Fibroblast of the conjunctiva (primary cell): ENCODE data around the gene NR2C2AP.
"Not testable (repeated sequence)": the region's sequence is repeated elsewhere in the genome, so short reads cannot be mapped to it uniquely, and the experiment has no call there.

ENCODE experiments used
- DNase-seq: peaks from one replicate; pipeline ENCODE4 v3.0.0-alpha.2; 2010; ENCODE audit warnings: low read depth

The NR2C2AP gene

DNA sequence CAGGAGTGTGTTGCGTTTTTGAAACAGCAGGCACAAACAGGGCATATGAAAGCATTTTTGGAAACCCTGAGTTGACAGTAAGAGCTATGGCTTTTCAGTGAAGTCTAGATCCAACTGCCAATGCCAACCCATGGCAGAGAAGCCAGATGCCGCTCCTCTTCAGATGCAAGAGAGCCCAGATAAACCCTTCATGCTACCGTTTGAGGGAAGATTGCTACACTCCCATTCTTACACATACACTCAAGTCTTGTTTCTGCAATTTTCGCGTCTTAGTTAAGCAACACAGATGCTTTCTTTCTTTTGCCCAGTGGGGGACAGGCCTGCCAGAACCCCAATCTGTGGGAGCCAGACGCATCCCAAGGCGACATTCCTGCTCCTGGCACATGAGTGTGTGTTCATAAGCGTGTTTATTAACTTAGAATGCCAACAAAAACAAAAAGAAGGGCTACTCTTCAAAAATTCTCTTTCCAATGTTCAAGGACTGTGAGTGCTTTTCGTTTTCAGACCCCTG is 21.7 kb downstream of the NR2C2AP start:
- no peak for DNase-seq

DNA sequence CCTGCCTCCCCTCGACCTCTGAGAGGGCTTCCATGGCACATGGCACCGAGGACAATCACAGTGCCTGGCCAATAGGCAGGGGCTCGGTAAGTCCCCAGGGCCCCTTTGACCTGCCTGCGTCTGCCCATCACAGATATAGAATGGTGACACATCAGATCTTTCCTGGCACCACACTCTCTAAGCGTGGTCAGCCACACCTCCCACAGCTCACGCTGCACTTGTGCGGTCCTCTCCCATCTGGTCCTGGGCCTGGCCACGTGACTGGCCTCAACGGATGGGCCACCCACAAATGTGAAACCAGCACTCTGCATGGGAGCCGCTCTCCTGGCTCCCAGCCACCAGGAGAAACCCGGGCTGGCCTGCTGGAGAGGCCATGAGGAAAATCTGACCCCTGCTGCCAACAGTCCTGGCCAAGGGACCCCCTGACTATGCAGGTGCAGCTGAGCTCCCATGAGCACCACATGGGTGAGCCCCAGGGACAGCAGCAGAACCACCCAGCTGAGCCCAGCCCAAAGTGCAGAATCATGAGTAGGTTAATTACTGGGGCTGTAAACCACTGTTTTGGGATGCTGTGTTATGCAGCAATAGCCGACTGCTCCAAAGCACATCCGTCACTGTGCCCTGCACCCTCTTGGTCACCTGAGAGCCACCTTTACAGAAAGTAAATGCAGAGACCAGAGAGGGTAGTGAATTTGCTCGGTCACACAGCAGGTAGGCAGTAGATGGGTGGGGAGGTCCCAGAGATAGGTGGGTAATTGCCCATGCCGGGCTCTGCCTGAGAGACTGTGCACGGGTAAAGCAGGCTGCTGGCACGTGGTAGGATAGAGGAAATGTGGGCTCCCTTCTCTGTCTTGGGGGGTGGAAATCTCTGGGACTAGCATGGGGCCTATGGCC is 23.4 kb downstream of the NR2C2AP start:
- no peak for DNase-seq

DNA sequence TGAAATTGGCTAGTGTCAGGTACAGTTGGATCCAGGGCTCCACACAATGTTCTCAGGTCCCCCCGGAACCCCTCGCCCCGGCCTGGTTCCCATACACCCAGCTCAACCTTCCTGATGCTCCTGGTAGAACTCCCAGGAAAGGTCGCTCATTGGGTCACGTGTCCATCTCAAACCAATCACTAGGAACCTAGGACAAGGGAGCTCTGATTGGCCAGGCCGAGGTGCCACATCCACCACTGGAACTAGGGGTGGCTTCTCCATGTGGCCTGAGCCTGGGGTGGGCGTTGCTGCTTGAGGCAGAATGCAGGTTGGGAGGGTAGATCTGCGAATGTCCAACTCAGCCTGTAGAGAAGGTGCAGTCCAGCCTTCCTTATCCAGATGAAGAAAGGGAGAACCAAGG is 26.3 kb downstream of the NR2C2AP start:
- no peak for DNase-seq

DNA sequence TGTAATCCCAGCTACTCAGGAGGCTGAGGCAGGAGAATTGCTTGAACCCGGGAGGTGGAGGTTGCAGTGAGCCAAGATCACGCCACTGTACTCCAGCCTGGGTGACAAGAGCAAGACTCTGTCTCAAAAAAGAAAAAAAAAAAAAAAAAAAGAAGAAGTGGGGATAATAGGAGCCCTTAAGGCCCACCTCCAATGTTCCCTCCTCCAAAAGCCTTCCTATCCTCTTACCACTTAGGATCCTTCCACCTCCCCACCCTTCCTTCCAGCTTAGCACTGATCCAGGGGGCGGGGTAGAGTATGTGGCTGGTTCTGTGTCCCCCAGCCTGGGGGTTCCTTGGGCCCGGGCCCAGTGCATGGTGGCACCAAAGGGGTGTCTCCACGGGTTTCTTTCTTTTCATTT is 30.0 kb downstream of the NR2C2AP start:
- not testable (repeated sequence) for DNase-seq

DNA sequence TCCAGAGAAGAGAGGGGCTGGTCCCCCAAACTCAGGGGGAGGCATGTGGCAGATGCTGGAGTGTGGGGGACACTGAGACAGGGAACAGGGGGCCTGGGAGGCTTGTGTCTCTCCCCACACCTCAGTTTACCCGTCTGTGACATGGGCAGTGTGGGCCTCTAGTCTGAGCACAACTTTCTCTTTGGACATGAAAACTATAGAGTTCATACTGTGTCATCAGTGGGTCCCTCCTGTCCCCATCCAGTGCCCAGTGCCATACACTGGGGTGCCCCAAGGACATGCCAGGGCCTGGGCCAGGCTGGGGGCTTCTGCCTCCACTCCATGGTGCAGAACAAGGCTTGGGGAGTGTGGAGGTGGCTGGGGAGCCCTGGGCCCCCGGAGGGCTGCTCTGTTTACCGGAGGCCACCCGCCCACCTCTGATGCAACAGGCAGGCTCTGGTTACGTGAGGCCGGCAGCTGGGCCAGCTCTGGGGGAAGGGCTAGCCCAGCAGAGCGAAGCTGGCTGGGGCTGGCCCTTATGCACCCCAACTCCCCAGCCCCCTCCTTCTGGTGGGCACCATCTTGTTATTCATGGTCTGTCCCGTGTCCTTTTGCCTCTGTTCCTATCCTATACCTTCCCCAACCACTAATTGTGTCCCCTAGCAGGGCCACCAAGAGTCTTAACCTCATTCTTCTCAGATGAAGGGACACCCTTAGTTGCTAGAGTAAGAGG is 31.2 kb downstream of the NR2C2AP start:
- DNase-seq, result peak; percentile 71

DNA sequence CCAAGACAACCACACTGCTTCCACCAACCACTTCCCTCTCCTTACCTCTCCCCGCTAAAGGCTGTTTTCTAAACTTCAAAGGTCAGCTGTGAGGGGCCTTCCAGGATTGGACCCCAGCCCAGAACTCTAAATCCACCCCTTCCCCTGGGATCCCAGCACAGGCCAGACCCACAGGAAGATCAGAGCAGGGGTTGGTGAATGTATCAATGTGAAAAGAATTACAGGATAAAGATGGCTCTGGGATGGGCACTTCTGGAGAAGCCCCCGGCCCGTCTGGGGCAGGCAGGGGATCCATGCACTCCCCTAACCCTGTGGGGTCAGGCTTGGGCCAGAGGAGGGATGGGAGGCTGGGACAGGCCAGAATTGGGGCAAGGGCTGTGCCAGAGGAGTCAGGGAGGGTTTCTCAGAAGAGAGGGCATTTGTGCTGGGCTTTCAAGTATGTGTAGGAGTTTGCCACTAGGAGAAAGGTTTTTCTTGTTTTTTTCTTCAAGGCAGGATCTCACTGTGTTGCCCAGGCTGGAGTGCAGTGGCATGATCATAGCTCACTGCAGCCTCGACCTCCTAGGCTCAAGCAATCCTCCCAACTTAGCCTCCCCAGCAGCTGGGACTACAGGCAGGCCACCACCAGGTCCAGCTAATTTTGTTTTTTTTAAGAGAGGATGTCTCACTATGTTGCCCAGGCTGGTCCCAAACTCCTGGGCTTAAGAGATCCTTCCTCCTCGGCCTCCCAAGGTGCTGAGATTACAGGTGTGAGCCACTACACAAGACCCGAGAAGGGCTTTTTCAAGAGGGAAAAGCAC is 32.1 kb downstream of the NR2C2AP start:
- peak; percentile 63 for DNase-seq

DNA sequence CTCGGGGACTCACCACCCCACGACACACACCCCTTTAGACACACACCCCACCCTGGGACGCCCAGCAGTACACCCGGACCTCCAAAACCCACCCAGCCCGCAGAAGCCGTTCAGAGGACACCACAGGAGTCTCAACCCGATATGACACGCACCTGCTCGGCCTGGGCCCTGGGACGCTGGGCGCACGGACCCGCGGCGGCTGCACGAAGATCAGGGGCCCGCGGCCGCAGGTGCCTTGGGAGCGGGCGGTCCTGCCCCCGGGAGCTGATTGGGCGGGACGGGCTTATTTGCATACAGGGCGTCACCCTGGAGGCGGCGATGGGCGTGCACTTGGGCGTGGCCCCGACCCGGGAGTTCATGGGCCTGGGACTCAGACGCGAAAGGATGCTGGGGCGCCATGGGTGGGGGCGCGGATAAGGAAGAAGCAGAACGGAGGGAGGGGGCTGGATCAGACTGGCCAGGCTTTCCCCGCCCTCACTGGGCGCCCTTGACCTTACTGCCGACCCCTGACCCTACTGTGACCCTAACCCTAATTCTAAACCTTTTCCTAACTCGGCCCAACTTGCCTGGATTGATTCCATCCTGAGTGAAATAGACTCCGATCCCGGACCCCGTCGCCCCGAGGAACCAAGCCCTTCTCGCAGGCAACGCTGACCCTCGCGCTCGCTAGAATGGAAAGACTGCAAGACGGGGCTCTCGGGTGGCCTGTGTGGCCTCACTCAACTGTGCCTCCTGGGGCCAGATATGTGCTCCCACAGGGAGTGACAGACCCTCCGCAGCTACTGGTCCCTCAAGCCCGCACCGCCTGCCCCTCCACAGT is 33.0 kb downstream of the NR2C2AP start, which contains the start of gene MEF2B:
TSS of gene MEF2B (minus strand) at position 211 of the 820 bp plus-strand sequence. CDS start 19,528 bp downstream, outside the sequence.
- DNase-seq, result peak; percentile 47

DNA sequence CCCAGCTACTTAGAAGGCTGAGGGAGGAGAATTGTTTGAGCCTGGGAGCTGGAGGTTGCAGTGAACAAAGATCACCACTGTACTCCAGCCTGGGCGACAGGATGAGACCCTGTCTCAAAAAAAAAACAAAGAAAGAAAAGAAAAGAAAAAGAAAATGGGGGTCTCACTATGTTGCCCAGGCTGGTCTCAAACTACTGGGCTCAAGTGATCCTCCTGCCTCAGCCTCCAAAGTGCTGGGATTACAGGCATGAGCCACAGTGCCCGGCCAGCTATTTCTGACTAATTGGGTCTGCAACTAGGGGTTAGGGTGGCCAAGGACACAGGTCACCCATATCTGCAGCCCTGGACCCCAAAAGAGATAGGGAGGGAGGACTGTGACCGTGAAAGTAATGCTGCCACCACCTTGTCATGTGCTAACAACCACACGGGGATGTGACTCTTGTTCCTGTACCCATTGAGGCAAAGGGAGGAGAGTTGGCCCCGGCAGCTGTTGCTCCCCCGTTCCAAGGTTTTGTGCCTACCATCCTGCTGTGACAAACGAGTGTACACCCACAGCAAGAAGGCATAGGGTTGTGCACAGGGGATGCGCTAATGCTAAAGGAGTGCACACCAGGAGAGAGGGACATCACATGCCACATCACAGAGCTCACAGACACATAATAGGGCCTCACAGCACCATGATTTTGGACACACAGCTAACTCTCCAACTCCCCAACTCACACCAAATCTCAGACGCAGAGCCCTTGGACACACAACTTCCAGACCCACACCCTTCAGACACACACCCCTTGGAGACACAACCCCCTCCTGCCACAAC is 33.8 kb downstream of the NR2C2AP start:
- DNase-seq, result no peak

DNA sequence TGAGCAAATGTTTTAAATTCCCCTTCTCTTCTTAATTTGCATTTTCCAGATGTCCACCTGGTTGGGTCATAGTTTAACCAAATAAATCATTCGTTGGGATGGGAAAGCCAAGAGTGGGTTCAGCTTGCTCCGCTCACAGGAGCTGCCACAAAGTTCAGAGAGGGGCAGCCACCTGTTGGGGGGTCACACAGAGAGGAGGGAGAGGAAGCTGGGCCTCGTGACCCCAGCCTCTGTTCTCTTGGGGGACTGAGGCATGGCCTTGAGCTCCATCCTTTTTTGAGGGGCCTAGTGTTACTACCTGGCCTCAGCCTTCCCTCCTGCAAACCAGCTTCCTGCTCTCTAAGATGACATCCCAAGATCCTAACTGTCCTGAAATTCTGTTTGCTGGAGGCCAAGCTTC is 35.6 kb downstream of the NR2C2AP start:
- DNase-seq, result no peak

DNA sequence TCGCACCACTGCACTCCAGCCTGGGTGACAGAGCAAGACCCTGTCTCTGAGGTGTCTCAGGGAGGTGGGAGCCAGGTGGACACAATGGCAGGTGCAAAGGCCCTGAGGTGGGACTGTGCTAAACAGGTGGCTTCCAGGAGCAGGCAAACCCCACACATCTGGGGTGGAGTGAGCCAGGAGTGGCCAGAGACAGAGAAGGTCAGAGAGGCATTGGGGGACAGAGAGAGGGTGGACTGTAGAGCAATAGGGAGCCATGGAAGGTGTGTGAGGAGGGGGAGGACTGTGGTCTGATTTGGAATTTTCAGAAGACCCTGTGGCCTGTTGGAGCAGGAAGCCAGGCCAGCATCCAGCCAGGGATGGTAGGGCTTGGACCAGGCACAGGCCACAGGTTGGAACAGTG is 37.8 kb downstream of the NR2C2AP start:
- DNase-seq, result no peak

DNA sequence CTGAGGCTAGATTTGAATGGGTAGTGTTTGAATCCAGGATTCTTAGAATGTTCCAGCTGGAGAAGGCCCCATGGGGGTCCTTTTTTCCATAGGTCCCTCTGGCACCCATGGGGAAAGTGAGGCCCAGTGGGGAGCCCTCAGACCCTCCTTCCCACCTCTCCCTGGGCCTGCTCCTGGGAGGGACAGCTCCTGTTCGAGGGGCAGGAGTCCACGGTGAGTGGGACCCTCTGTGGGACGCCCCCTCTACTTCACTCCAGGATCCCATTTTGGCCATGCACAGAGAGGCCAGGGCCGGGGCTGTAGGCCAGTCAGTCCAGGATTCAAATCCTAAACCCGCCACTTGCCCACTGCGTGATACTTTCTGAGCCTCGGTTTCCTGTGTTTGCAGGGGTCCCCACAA is 40.7 kb downstream of the NR2C2AP start:
- no peak for DNase-seq

DNA sequence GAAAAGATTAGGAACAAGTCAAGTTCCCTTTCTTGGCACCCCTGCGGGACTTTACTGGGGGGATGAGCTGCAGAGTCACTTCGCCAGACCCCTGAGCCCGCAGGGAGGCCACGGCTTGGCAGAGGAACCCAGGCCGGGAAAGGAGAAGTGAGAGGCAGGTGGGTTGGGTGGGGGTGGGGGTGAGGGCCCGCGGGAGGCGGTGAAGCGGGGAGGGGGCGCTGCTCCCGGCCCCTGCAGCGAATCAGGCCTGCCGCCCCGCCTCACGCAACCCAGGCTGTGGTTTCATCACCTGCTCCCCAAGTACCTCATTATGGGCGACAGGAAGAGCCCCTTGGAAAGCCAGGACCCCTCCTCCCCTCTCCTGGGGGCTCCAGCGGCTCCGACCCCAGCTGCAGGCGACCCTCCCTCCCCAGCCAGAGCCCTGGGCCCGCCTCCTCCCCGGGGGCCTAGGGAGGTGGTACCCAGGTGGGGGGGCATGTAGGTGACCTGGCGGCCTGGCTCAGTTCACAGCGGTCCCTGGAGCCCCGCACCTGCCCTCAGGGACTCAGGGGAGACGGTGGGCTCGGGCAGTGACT is 42.7 kb downstream of the NR2C2AP start:
- no peak for DNase-seq

DNA sequence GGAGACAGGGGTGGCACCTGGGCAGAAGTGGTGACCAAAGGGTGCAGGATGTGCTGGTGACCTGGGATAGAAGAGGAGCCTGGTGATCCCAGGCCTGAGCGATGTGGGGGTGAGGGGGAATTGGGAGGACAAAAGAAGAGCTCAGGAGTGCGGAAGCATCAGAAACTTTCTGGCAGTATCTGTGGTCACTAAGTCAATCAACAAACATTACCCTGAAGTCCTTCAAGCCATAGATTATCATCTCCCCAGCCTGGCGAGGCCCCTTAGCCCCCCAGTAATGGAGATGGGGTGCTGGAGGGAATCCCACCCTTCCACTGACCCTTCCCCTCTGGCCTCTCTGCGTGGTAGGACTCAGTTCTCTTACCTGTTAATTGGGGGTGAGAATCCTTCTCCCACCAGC is 43.7 kb downstream of the NR2C2AP start:
- no peak for DNase-seq

DNA sequence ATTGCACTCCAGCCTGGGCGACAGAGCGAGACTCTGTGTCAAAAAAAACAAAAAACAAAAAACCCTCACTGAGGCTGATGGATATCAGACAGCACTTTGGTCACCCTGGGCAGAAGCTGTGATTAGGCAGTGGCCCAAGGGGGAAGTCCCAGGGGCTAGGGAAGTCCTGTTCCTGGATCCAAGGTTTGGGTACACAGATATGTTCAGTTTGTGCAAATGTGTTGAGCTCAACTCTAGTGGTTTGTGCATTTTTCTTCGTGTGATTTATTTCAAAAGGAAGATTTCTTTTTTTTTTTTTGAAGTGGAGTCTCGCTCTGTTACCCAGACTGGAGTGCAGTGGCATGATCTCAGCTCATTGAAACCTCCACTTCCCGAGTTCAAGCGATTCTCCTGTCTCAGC is 45.4 kb downstream of the NR2C2AP start:
- DNase-seq, result no peak

DNA sequence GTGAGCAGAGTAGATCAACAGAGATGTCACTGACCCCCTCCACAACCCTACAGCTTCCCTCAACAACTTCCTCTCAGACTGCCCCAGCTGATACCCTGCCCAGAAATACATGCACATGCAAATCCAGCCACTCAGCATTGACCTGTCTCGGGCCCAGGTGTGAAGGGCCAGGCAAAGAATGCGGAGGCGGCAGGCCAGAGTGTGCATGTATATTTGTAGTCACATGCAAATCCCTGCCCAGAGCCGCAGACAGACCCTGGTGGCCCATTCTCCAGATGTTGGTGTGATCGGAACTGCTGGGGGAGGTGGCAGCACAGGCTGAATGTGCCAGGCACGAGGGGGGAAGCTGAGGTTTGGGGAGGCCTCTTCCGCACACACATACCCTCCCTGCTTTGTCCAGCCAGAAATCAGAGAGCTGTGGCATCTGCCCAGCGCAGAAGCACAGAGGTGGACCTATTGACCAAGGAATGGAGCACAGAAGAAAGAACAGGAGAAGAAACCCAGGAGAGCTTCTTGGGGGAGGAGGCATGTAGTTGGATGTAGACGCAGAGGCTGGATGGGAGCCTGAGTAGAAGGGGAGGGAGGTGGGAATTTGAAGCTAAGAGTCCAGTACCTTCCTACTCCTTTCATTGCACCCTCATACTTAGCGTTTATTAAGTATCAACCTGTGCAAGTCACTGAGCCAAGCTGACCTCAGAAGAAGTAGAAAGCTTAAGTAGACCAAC is 47.6 kb downstream of the NR2C2AP start:
- DNase-seq, result no peak

DNA sequence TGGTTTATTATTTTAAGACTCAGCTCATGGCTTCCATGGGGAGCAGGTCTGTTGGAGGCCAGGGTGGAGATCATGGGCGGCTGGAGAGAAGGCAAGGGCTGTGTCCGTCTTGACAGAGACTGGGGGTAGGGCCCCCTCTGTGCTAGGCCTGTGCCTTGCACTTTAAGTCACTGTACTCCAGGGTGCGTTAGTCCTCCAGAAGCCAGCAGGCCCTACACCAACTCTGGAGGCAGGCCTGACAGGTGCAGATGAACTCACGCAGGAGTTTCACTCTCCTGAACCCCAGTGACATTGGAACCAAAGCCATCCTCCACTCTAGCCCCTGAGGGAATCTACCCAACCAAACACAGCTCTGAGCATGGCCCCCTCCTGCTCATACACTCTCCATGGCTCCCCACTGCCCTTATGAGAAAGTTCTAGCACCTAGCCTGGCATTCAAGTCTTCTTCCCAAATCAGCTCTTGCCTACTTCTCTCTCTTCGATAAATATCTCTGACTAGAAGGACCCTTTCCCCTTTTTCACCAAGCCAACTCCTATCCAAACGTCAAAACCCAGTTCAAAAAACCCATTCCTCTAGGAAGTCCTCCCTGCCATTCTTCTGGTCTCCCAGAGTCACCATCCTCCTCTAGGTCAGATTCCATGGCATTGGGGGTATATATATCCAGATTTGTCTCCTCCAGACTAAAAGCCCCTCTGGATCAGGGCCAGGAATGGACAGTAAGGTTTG is 48.3 kb downstream of the NR2C2AP start:
- no peak for DNase-seq

DNA sequence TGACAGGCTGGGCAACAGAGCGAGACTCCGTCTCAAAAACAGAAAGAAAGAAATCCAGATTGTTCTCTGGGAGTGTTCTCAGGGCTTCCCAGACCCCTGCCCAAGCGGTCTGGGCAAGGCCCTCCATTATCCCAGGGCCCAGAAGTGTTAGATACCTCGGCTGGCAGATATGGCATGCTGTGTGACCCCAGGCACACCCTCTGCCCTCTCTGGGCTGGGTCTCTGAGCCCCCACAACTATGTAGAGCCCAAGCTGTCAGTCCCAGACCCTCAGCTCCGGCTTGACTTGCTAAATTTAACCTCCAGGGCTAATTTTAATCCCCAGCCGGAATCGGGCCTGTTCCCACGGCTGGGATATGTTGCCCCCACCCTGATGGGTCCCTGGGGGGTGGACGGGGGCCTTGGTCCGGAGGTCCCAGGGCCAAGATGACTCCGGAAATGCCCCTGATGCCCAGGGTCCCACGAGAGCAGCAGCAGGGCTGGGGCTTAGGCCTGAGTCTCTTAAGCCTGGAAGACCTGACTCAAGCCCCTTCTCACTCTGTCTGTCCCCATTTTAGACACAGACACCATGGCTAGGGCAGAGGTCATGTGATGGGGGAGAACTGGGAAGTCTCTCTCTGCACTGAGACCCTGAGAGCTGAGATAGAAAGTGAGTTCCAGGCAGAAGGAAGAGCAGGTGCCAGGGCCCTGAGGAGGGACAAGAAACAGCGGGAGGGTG is 50.4 kb downstream of the NR2C2AP start:
- no peak for DNase-seq

DNA sequence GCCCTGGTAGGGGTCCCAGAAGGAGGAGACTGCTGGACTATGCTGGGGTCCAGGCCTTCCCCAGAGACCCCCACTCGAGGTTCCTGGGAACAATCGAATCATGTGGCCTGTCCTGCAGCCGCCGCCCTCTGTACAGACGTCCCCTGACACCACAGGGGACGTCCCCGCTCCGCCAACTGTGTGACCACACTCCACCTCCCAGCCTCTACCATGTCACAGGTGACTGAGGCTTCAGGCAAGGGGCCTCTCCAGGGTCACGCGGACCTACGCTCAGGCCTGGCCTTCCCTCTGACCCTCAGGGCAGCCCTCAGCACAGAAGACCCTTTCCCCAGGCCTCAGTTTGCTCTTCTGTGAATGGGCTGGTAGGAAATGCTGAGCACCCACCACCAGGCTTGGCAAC is 51.8 kb downstream of the NR2C2AP start:
- no peak for DNase-seq
